HG02571 (cell line): ENCODE measurements around the gene BMP5.

ENCODE experiments used
- ATAC-seq: cut with Tn5 transposase; IDR thresholded peaks from one replicate; pipeline ENCODE4 v1.9.1; 2021; ENCODE audit warnings: mild to moderate bottlenecking, moderate library complexity; ENCODE audit not compliant: unreplicated experiment

BMP5 gene

GRCh38 chr6:55819811-55820210 is 55.6 kb downstream of the BMP5 start:
- no peak for ATAC-seq

- ATAC-seq: no peak
Observed at GRCh38 chr6:55818482-55818881, 56.9 kb downstream of the BMP5 start.

- ATAC-seq: no peak
Observed at GRCh38 chr6:55812509-55812908, 62.9 kb downstream of the BMP5 start.

GRCh38 chr6:55811074-55811473 is 64.3 kb downstream of the BMP5 start:
- no peak for ATAC-seq

GRCh38 chr6:55802259-55802658 is 73.1 kb downstream of the BMP5 start:
- no peak for ATAC-seq

GRCh38 chr6:55798571-55798970 is 76.8 kb downstream of the BMP5 start:
- no peak for ATAC-seq

GRCh38 chr6:55794136-55794812 is 81.1 kb downstream of the BMP5 start:
- ATAC-seq: no peak

- no peak for ATAC-seq
Observed at GRCh38 chr6:55785273-55785672, 90.1 kb downstream of the BMP5 start.

GRCh38 chr6:55782275-55782674 is 93.1 kb downstream of the BMP5 start:
- no peak for ATAC-seq

GRCh38 chr6:55778705-55779104 is 96.7 kb downstream of the BMP5 start:
- no peak for ATAC-seq

- ATAC-seq: no peak
Observed at GRCh38 chr6:55777469-55777868, 97.9 kb downstream of the BMP5 start.

GRCh38 chr6:55776113-55776512 is 99.3 kb downstream of the BMP5 start:
- ATAC-seq: no peak

- no peak for ATAC-seq
Observed at GRCh38 chr6:55775029-55775318, 100.4 kb downstream of the BMP5 start.

GRCh38 chr6:55774286-55775028 is 100.9 kb downstream of the BMP5 start:
- ATAC-seq: no peak

- no peak for ATAC-seq
Observed at GRCh38 chr6:55773620-55774216, 101.7 kb downstream of the BMP5 start.

GRCh38 chr6:55772730-55773129 is 102.7 kb downstream of the BMP5 start:
- ATAC-seq: no peak

- ATAC-seq: no peak
Observed at GRCh38 chr6:55759536-55759935, 115.9 kb downstream of the BMP5 start.

- no peak for ATAC-seq
Observed at GRCh38 chr6:55758156-55758937, 117.0 kb downstream of the BMP5 start.

- no peak for ATAC-seq
Observed at GRCh38 chr6:55756531-55757031, 118.8 kb downstream of the BMP5 start.

- no peak for ATAC-seq
Observed at GRCh38 chr6:55748880-55749279, 126.5 kb downstream of the BMP5 start.

GRCh38 chr6:55746473-55746872 is 128.9 kb downstream of the BMP5 start:
- ATAC-seq: no peak
